CD4-positive, alpha-beta T cell (primary cell): ENCODE data around the gene SND1. TPM values are rescaled to one million over a fixed set of nuclear protein-coding genes. Genes with fewer than 3 reads are reported as not detected.

Experiments used
- ATAC-seq: fragments of 200-7000 bp; cut with Tn5 transposase; one replicate; pipeline ENCODE4 v1.10.0; 2022; ENCODE audit warnings: mild to moderate bottlenecking; ENCODE audit not compliant: poor library complexity
- CTCF ChIA-PET: fragments of 350-600 bp; sonication (Branson Sonifier 250); formaldehyde crosslinking; loops from one replicate; lab custom pipeline; 2021; ENCODE audit warnings: antibody characterized with exemption, inconsistent platforms; lab: Charles Lee
- POLR2A ChIA-PET: fragments of 350-600 bp; sonication (Branson Sonifier 250); formaldehyde crosslinking; loops from one replicate; lab custom pipeline; 2021; ENCODE audit warnings: antibody characterized with exemption, inconsistent platforms; lab: Charles Lee
- DNase-seq, 14 experiments: peaks; one replicate each; pipeline ENCODE4 v3.0.0-alpha.2; 2013 to 2020; ENCODE audit warnings: mixed read lengths in 2 of 14
- H3K27ac ChIP-seq, 2 donors: one replicate each; pipeline versions ENCODE4 v1.5.1 to v1.7.0; 2013; ENCODE audit warnings: low read length in 2 of 2, low read depth in 1 of 2, mild to moderate bottlenecking in 1 of 2
- H3K27me3 ChIP-seq, 2 experiments: 1 replicate in 1 of 2; 2 replicates in 1 of 2; pipeline versions ENCODE4 v1.6.1 to v1.7.0; 2013; ENCODE audit warnings: low read length in 2 of 2, control low read depth in 1 of 2, mild to moderate bottlenecking in 1 of 2, moderate library complexity in 1 of 2; ENCODE audit not compliant: insufficient read depth in 2 of 2, control insufficient read depth in 1 of 2
- H3K36me3 ChIP-seq: one replicate; pipeline ENCODE4 v1.6.1; 2013; ENCODE audit warnings: low read length, control low read depth; ENCODE audit not compliant: insufficient read depth
- H3K4me1 ChIP-seq: one replicate; pipeline ENCODE4 v1.6.1; 2013; ENCODE audit warnings: low read length, control low read depth; ENCODE audit not compliant: insufficient read depth
- H3K4me3 ChIP-seq: one replicate; pipeline ENCODE4 v1.5.1; 2013; ENCODE audit warnings: mild to moderate bottlenecking, low read length, moderate library complexity
- H3K9me3 ChIP-seq, 2 experiments: 1 replicate in 1 of 2; 2 replicates in 1 of 2; pipeline versions ENCODE4 v1.6.1 to v1.7.0; 2013; ENCODE audit warnings: low read length in 2 of 2, mild to moderate bottlenecking in 2 of 2, control low read depth in 1 of 2, moderate library complexity in 1 of 2; ENCODE audit not compliant: control insufficient read depth in 1 of 2, insufficient read depth in 1 of 2
- H3K27ac Mint-ChIP-seq: one replicate; pipeline ENCODE4 v1.8.0; 2020; ENCODE audit warnings: mixed read lengths
- H3K27me3 Mint-ChIP-seq: one replicate; pipeline ENCODE4 v1.8.0; 2021; ENCODE audit warnings: mixed read lengths
- H3K36me3 Mint-ChIP-seq: one replicate; pipeline ENCODE4 v1.8.0; 2021; ENCODE audit warnings: low read depth, mixed read lengths
- H3K4me1 Mint-ChIP-seq: one replicate; pipeline ENCODE4 v1.8.0; 2021; ENCODE audit warnings: low read depth, mixed read lengths
- H3K4me3 Mint-ChIP-seq: one replicate; pipeline ENCODE4 v1.8.0; 2020; ENCODE audit warnings: mild to moderate bottlenecking, mixed read lengths
- H3K9me3 Mint-ChIP-seq: one replicate; pipeline ENCODE4 v1.8.0; 2020; ENCODE audit warnings: mixed read lengths
- intact Hi-C, 2 experiments: fragments of 100-400 bp; cut with DNase I in 1 of 2; cut with micrococcal nuclease in 1 of 2; formaldehyde crosslinking; loops; one replicate each; pipeline versions ENCODE4 v1.15.1 to v1.9.0; 2023 to 2025; cut with DNase I, micrococcal nuclease
- total RNA-seq, 174 experiments: library from RNA in 2 of 174; stranded (reverse) in 2 of 174; gene quantifications; one replicate each; pipeline ENCODE4 v1.2.3 and lab custom pipeline; 2021 to 2026
- TF ChIP-seq, protein P1 (sequence below): fragments of 200-600 bp; IDR thresholded peaks from one replicate; pipeline ENCODE4 v1.8.0; 2022; ENCODE audit warnings: antibody characterized with exemption, mild to moderate bottlenecking

Gene SND1
- total RNA-seq, 2 experiments from 2014 or later = 104 to 113 TPM

DNA sequence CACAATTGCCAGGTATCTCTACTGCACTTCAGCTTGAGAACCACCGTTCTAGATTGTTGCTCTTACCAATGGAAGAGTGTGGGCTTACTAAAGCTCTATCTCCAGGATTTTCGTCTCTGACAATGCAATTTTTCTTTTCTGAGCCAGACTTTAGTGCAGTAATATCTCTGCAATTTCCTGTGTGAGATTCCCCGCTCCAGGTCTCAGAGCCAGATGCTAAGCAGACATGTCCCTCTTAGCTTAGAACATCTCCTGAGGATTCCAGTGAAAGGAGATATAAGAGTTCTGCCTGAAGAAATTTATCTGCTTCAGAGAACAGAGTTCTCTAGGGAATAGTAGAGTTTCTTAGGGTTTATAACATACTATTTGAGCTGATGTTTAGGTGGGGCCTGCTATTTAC is 82.0 kb downstream of the SND1 start:
- H3K4me1 Mint-ChIP-seq = peaks cover 3% of the 10 kb centered on the region
- Histone ChIP-seq H3K4me3 (no peak overlapping the region), H3K36me3 (peaks cover 62% of the 10 kb centered on the region), H3K27me3 (no peaks in the 10 kb centered on the region), H3K9me3 (no peaks in the 10 kb centered on the region), H3K27ac (no peak overlapping the region), H3K4me1 (no peaks in the 10 kb centered on the region)
- H3K4me3 Mint-ChIP-seq = no peak overlapping the region
- ChIA-PET CTCF (no interaction called here), POLR2A (no interaction called here)
- ATAC-seq (no peak), DNase-seq (no peak)
- H3K9me3 Mint-ChIP-seq = no peaks in the 10 kb centered on the region
- H3K36me3 Mint-ChIP-seq = peaks cover 77% of the 10 kb centered on the region
- no peak overlapping the region for H3K27ac Mint-ChIP-seq
- H3K27me3 Mint-ChIP-seq = no peaks in the 10 kb centered on the region
- TF ChIP-seq, protein P1, sequence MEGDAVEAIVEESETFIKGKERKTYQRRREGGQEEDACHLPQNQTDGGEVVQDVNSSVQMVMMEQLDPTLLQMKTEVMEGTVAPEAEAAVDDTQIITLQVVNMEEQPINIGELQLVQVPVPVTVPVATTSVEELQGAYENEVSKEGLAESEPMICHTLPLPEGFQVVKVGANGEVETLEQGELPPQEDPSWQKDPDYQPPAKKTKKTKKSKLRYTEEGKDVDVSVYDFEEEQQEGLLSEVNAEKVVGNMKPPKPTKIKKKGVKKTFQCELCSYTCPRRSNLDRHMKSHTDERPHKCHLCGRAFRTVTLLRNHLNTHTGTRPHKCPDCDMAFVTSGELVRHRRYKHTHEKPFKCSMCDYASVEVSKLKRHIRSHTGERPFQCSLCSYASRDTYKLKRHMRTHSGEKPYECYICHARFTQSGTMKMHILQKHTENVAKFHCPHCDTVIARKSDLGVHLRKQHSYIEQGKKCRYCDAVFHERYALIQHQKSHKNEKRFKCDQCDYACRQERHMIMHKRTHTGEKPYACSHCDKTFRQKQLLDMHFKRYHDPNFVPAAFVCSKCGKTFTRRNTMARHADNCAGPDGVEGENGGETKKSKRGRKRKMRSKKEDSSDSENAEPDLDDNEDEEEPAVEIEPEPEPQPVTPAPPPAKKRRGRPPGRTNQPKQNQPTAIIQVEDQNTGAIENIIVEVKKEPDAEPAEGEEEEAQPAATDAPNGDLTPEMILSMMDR = no peak
- intact Hi-C loops = no loop called here

DNA sequence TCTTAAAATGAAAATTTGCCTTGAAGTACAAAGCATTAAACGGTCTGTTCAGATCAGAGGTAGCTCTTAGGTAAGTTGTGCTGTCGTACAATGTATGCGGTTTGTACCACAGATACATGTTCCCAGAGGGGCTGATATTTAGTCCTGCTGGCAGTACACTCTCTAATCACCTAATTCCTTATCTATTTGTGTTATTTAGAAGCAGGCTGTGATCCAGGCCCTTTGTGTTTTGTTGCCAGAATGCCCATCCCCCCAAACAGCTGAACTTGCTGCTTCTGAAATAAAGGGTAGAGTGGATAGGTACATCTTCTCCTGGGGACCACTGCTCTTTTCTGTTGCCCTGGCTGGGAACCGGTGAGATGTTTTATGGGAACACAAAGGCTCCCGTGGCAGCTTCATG is 84.5 kb downstream of the SND1 start:
- CTCF ChIA-PET = no interaction called here
- Histone ChIP-seq H3K9me3 (no peaks in the 10 kb centered on the region), H3K4me1 (no peaks in the 10 kb centered on the region), H3K27ac (no peak overlapping the region), H3K4me3 (no peak overlapping the region), H3K27me3 (no peaks in the 10 kb centered on the region), H3K36me3 (peaks cover 40% of the 10 kb centered on the region)
- Mint-ChIP-seq H3K36me3 (peaks cover 64% of the 10 kb centered on the region), H3K4me1 (peaks cover 11% of the 10 kb centered on the region), H3K27me3 (no peaks in the 10 kb centered on the region), H3K4me3 (no peak overlapping the region), H3K27ac (no peak overlapping the region), H3K9me3 (no peaks in the 10 kb centered on the region)
- DNase-seq (no peak), ATAC-seq (no peak)
- POLR2A ChIA-PET = no interaction called here
- TF ChIP-seq, protein P1 = no peak
- intact Hi-C loops = no loop called here

DNA sequence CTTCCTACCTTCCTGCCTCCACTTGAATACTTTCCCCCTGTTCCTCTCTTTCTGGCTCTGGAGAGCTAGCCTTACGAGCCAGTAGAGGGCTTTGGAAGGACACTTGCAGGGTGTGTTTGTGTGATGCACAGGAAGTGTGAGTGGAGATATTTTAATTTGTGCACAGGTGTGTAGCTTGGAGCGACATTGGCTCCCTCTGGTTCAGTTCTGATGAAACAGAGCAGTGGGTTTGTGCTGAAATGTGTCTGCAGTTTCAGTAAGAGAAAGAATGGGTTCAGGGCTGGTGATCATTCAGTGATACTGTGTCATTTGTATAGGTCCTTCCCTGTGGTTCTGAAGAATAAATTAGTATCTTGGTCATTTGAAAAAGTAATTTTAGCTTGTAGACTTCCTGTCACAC is 86.9 kb downstream of the SND1 start:
- peaks cover 25% of the 10 kb centered on the region for H3K36me3 ChIP-seq
- peaks cover 17% of the 10 kb centered on the region for H3K4me1 Mint-ChIP-seq

More for the DNA sequence above, 86.9 kb downstream of the SND1 start:
- H3K4me1 ChIP-seq = no peaks in the 10 kb centered on the region
- no peaks in the 10 kb centered on the region for H3K9me3 Mint-ChIP-seq
- H3K27me3 Mint-ChIP-seq = no peaks in the 10 kb centered on the region
- TF ChIP-seq, protein P1 = no peak
- intact Hi-C loops = no loop called here
- H3K36me3 Mint-ChIP-seq = peaks cover 49% of the 10 kb centered on the region
- no peak overlapping the region for H3K27ac ChIP-seq
- no peak overlapping the region for H3K4me3 Mint-ChIP-seq
- no peak for DNase-seq
- ATAC-seq = no peak
- no peaks in the 10 kb centered on the region for H3K9me3 ChIP-seq
- H3K27me3 ChIP-seq = no peaks in the 10 kb centered on the region
- POLR2A ChIA-PET = no interaction called here
- H3K27ac Mint-ChIP-seq = no peak overlapping the region
- H3K4me3 ChIP-seq = no peak overlapping the region
- CTCF ChIA-PET = no interaction called here
